ENCODE results near the gene BANP. TPM values are rescaled to one million over a fixed set of nuclear protein-coding genes. Genes with fewer than 3 reads are reported as not detected.
"Not testable (repeated sequence)": the region's sequence is repeated elsewhere in the genome, so short reads cannot be mapped to it uniquely, and the experiment has no call there.

BANP gene
- total RNA-seq, 1 experiment from 2014 or later = 37.2 TPM

DNA sequence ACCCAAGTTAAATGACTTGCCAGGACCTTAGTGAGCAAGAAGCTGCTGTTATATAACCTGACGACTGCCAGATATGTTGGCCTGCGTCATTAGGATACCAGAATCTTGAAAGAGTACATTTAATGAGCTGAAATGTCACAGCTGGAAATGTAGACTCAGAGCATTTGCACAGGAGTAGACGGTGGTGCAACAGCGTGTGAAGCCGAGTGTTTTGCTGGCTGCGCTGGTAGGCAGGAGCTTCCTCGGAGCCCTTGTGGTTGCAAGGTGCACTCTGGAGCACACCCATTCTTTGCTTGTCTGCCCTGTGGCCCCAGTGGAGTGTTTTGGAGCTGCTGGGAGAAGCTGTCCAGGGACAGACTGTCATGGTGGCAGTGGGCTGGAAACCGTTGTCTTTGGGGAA, 79.3 kb downstream of the BANP start:
- Histone ChIP-seq H3K79me2 (ENCODE audit: insufficient read depth, low read length) (no peaks in the 10 kb centered on the region), H2AFZ (ENCODE audit: low read depth, low read length, poor library complexity, severe bottlenecking) (no peak overlapping the region), H3K4me3 (replicated peaks in 1 of 2; ENCODE audit: low read depth in 1 of 2, low read length in 2 of 2) (no peak overlapping the region), H4K20me1 (ENCODE audit: insufficient read depth) (no peaks in the 10 kb centered on the region), H3K36me3 (ENCODE audit: control insufficient read depth in 1 of 2, insufficient read depth in 2 of 2, low read length in 2 of 2) (peaks cover 0 to 3% of the 10 kb centered on the region in 2 experiments; a peak in 2 of 4 replicates), H3K4me1 (ENCODE audit: control insufficient read depth in 1 of 2, insufficient read depth in 2 of 2, low read length in 2 of 2) (peaks cover 4% of the 10 kb centered on the region in 2 experiments; a peak in 3 of 4 replicates), H3K9ac (ENCODE audit: low read length) (no peak overlapping the region), H3K9me2 (ENCODE audit: insufficient read depth) (no peaks in the 10 kb centered on the region), H3K27ac (ENCODE audit: low read depth, low read length) (no peak overlapping the region), H3K4me2 (ENCODE audit: low read length) (no peak overlapping the region), H3K9me3 (ENCODE audit: control insufficient read depth in 1 of 2, insufficient read depth in 1 of 2, low read depth in 1 of 2, low read length in 2 of 2) (no peaks in the 10 kb centered on the region), H3K27me3 (ENCODE audit: insufficient read depth, low read length) (no peaks in the 10 kb centered on the region)
- RAD21 ChIA-PET (ENCODE audit: low non-redundant PET in 1 of 2, low total read pairs in 2 of 2, uncharacterized antibody in 2 of 2, unreplicated experiment in 2 of 2) = no interaction called here
- ATAC-seq (no peak; the same call in 1 of the 2 replicates), DNase-seq (ENCODE audit: low read depth, low spot score) (no peak)
- intact Hi-C loops (cut with micrococcal nuclease) = no loop called here
- POLR2A ChIA-PET = no interaction called here
- CTCF ChIA-PET = no interaction called here
- no TSS peak for BruUV-seq (replicated peaks)
- no peak for TF ChIP-seq EZH2phosphoT487 (IDR thresholded peaks at IDR 0.05; ENCODE audit: borderline replicate concordance)
- no peak for TF ChIP-seq YY1 (IDR thresholded peaks at IDR 0.05; ENCODE audit: extremely low read depth, insufficient replicate concordance, low read depth, low read length)
- TF ChIP-seq TCF7L2 (IDR thresholded peaks at IDR 0.05; ENCODE audit: borderline replicate concordance, extremely low read depth, insufficient read depth, insufficient read length) = no peak
- no peak for TF ChIP-seq SIN3A (IDR thresholded peaks at IDR 0.05; ENCODE audit: low read depth)
- no peak for TF ChIP-seq ZNF274 (IDR thresholded peaks at IDR 0.05; ENCODE audit: low read depth, low read length)
- no peak for TF ChIP-seq CEBPB (IDR thresholded peaks at IDR 0.05; ENCODE audit: low read depth)
- TF ChIP-seq EZH2 (IDR thresholded peaks at IDR 0.05) = no peak

GRCh38 chr16:88030961-88031360, 79.7 kb downstream of the BANP start:
- POLR2A ChIA-PET; DNase-seq (ENCODE audit: low read depth, low spot score): not testable (repeated sequence)

DNA sequence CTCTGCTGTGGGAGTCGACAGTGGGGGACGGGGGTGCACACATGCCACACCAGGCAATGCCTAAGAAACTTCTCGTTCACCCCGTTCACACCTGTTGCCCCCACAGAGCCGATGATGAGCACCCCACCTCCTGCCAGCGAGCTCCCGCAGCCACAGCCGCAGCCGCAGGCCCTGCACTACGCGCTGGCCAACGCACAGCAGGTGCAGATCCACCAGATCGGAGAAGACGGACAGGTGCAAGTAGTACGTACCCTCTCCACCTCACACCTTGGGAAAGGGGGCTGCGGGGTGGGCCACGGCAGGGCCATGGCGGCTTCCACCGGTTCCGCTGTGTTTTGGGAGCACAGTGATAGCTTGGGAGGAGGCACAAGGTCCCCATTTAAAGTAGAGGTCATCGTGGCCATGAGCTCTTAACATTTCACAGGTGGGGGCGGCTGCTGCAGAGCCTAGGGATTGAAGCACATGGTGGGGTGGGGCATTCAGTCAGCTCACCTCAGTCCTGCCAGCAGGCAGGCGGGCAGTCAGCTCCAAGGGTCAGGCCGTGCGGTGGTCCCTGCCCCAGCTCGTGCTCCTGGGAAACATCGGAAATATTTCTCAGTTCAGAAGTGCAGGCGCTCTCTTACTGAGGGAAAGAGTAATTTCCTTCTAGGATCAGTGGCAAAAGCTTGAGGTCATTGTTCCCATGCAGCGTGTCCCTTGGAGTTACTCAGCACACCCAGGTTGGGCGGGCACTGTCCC, 81.9 kb downstream of the BANP start:
- BruUV-seq (replicated peaks); H3K27ac ChIP-seq (ENCODE audit: low read depth, low read length); CTCF ChIA-PET; POLR2A ChIA-PET; H3K9ac ChIP-seq (ENCODE audit: low read length); H2AFZ ChIP-seq (ENCODE audit: low read depth, low read length, poor library complexity, severe bottlenecking); H3K36me3 ChIP-seq (ENCODE audit: control insufficient read depth in 1 of 2, insufficient read depth in 2 of 2, low read length in 2 of 2); H3K79me2 ChIP-seq (ENCODE audit: insufficient read depth, low read length); DNase-seq (ENCODE audit: low read depth, low spot score); H3K4me2 ChIP-seq (ENCODE audit: low read length); H3K4me1 ChIP-seq (ENCODE audit: control insufficient read depth in 1 of 2, insufficient read depth in 2 of 2, low read length in 2 of 2); H3K27me3 ChIP-seq (ENCODE audit: insufficient read depth, low read length); intact Hi-C loops (cut with micrococcal nuclease); RAD21 ChIA-PET (ENCODE audit: low non-redundant PET in 1 of 2, low total read pairs in 2 of 2, uncharacterized antibody in 2 of 2, unreplicated experiment in 2 of 2); H3K9me3 ChIP-seq (ENCODE audit: control insufficient read depth in 1 of 2, insufficient read depth in 1 of 2, low read depth in 1 of 2, low read length in 2 of 2); H3K9me2 ChIP-seq (ENCODE audit: insufficient read depth); H4K20me1 ChIP-seq (ENCODE audit: insufficient read depth); H3K4me3 ChIP-seq (replicated peaks in 1 of 2; ENCODE audit: low read depth in 1 of 2, low read length in 2 of 2); ATAC-seq: not testable (repeated sequence)

More at GRCh38 chr16:88030961-88031360, 79.7 kb downstream of the BANP start:
- H3K27me3 ChIP-seq (ENCODE audit: insufficient read depth, low read length); H3K9me2 ChIP-seq (ENCODE audit: insufficient read depth); H2AFZ ChIP-seq (ENCODE audit: low read depth, low read length, poor library complexity, severe bottlenecking); H3K36me3 ChIP-seq (ENCODE audit: control insufficient read depth in 1 of 2, insufficient read depth in 2 of 2, low read length in 2 of 2); BruUV-seq (replicated peaks); H3K4me1 ChIP-seq (ENCODE audit: control insufficient read depth in 1 of 2, insufficient read depth in 2 of 2, low read length in 2 of 2); H3K9me3 ChIP-seq (ENCODE audit: control insufficient read depth in 1 of 2, insufficient read depth in 1 of 2, low read depth in 1 of 2, low read length in 2 of 2); RAD21 ChIA-PET (ENCODE audit: low non-redundant PET in 1 of 2, low total read pairs in 2 of 2, uncharacterized antibody in 2 of 2, unreplicated experiment in 2 of 2); H3K79me2 ChIP-seq (ENCODE audit: insufficient read depth, low read length); H3K4me2 ChIP-seq (ENCODE audit: low read length); intact Hi-C loops (cut with micrococcal nuclease); H4K20me1 ChIP-seq (ENCODE audit: insufficient read depth); CTCF ChIA-PET; H3K27ac ChIP-seq (ENCODE audit: low read depth, low read length); ATAC-seq; H3K4me3 ChIP-seq (replicated peaks in 1 of 2; ENCODE audit: low read depth in 1 of 2, low read length in 2 of 2); H3K9ac ChIP-seq (ENCODE audit: low read length): not testable (repeated sequence)

Data from HCT116 (cell line).